D721Med (cell line): Measurements from ENCODE around the gene HOXB9.

Experiments
- DNase-seq: peaks from one replicate; pipeline ENCODE4 v3.0.0; 2011; ENCODE audit warnings: low spot score; ENCODE audit not compliant: insufficient read length
- FAIRE-seq: peaks from 2 replicates; lab custom pipeline; 2011; peaks lifted over from hg19 to GRCh38; lab: Jason Lieb, UNC
- TF ChIP-seq, protein P1 (sequence below): IDR thresholded peaks from 2 replicates; pipeline ENCODE4 v1.5.1; 2012; ENCODE audit warnings: mild to moderate bottlenecking, control low read depth; ENCODE audit not compliant: insufficient read depth; ENCODE audit errors: missing control alignments

Gene HOXB9

DNA sequence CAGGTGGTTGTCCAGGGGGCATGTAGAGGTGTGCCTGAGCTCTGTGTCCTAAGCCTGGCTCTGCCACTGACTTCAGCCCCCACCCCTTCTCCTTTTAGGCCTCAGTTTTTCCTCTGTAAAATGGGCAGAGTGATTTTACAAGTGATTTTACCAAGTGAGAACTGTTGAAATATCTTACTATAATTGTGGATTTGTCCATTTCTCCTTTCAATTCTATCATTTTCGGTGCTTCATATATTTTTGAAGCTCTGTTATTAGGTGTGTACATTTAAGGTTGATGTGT, 21.7 kb upstream of the HOXB9 start:
- FAIRE-seq (no peak), DNase-seq (no peak)
- TF ChIP-seq, protein P1, sequence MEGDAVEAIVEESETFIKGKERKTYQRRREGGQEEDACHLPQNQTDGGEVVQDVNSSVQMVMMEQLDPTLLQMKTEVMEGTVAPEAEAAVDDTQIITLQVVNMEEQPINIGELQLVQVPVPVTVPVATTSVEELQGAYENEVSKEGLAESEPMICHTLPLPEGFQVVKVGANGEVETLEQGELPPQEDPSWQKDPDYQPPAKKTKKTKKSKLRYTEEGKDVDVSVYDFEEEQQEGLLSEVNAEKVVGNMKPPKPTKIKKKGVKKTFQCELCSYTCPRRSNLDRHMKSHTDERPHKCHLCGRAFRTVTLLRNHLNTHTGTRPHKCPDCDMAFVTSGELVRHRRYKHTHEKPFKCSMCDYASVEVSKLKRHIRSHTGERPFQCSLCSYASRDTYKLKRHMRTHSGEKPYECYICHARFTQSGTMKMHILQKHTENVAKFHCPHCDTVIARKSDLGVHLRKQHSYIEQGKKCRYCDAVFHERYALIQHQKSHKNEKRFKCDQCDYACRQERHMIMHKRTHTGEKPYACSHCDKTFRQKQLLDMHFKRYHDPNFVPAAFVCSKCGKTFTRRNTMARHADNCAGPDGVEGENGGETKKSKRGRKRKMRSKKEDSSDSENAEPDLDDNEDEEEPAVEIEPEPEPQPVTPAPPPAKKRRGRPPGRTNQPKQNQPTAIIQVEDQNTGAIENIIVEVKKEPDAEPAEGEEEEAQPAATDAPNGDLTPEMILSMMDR = no peak

- FAIRE-seq (no peak), DNase-seq (no peak)
- TF ChIP-seq, protein P1 = no peak
Measured at GRCh38 chr17:48647103-48647962, 21.2 kb upstream of the HOXB9 start.

GRCh38 chr17:48646183-48647102, 20.3 kb upstream of the HOXB9 start:
- FAIRE-seq (no peak), DNase-seq (no peak)
- TF ChIP-seq, protein P1 = no peak

- no peak for FAIRE-seq
Measured at GRCh38 chr17:48645639-48646182, 19.6 kb upstream of the HOXB9 start.

DNA sequence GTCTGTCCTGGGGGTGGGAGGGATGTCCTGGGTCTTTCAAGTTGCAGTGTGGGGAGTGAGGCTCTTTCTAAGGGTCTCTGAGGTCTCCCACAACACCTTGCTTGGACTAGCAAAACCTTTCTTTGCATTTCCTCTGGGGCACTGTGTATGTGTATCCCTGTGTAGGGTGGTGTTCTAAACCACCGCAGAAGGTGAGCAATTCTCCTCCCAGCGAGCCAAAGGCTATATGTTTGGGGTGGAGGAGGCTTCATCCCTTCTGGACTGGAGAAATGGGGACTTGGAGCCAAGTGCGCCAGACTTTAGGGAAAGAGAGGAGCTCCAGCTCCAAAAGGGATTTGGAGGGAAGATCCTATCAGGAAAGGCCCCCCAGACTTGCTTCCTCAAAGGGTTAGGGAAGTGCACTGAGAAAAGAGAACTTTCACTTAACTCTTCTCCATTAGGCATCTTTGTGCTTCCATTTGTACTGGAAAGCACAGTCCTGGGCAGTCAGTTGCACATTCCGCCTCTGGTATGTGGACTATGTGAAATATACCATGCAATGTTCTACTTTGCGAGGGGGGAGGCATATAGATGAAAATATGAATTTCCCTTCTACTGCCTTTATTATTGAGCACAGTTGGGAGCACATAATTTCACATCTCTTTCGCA, 18.9 kb upstream of the HOXB9 start:
- DNase-seq = no peak
- FAIRE-seq = no peak
- TF ChIP-seq, protein P1 = no peak

More at GRCh38 chr17:48645639-48646182, 19.6 kb upstream of the HOXB9 start:
- DNase-seq = no peak
- TF ChIP-seq, protein P1 = no peak

- TF ChIP-seq, protein P1 = no peak
- FAIRE-seq (no peak), DNase-seq (no peak)
Measured at GRCh38 chr17:48644159-48644558, 18.0 kb upstream of the HOXB9 start.
